ENCODE data around the gene RPL29. TPM values are rescaled to one million over a fixed set of nuclear protein-coding genes. Genes with fewer than 3 reads are reported as not detected.

RPL29 gene
- total and polyA plus RNA-seq, 2 of the 8 experiments (the other 6 are each of a cell fraction or from before 2014, with no cell fraction given) = 1,467 to 2,660 TPM

DNA sequence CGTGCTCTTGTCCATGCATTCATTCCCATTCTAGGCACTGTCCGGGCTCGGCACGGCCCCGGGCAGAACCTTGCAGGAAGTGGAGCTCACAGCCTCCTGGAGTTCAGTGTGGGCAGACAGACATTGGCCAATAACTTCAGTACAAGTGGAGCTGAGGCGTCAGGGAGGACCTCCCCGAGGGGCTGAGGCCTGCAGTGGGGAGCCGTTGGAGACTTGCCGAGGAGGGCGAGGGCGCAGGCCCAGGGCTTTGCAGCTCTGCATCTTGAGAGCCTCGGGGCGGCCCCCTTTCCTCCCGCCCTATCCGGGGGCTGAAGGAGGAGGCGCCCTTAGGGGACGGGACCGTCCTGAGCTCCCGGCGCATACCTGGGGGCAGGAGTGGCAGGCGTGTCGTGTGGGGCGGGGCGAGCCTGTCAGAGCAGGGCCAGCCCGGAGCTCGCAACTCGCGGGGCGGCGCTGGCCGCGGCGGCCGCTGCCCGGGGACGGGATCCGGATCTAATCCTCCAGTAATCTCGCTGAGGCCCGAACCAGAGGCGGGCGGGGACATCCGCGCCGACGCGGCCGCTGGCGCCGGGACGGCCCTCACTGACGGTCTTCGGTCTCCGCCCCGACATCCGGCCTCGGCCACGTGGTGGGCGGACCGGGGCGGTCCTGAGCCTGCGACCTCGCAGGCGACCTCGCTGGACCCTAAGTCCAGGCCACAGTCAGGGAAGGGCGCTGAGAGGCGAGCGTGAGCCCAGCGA, 12.7 kb downstream of the RPL29 start, which contains the start of gene ACY1:
Gene ACY1 (plus strand): TSS at position 698 of the 740 bp plus-strand sequence. CDS start 530 bp downstream, outside the sequence.
- H3K4me2 ChIP-seq (ENCODE audit: insufficient read depth in 1 of 2, low read depth in 2 of 2, low read length in 2 of 2) = peak within 1 kb of the TSS; percentile 89 to 97
- peak within 1 kb of the TSS; percentile 99; the same call in 1 of the 2 replicates for H2BK15ac ChIP-seq (ENCODE audit: low read length)
- H3K4me3 ChIP-seq (ENCODE audit: extremely low read depth in 1 of 4, insufficient read depth in 2 of 4, low read depth in 3 of 4, low read length in 4 of 4) = peak within 1 kb of the TSS; percentile 53 to 63 (median 56)
- H3K23ac ChIP-seq (ENCODE audit: insufficient read length) = no peak within 1 kb of the TSS
- no peak for FAIRE-seq
- H2BK12ac ChIP-seq (ENCODE audit: low read depth, low read length) = peak within 1 kb of the TSS; percentile 91; the same call in 1 of the 2 replicates
- H3K4ac ChIP-seq (replicated peaks; ENCODE audit: insufficient read length, low read depth, low read length) = peak within 1 kb of the TSS; percentile 86
- peak within 1 kb of the TSS; percentile 30 to 65 (median 40); a peak in 6 of 7 replicates for H3K9ac ChIP-seq (replicated peaks in 1 of 4; ENCODE audit: extremely low read depth in 1 of 4, low read depth in 3 of 4, low read length in 3 of 4)
- ChIA-PET CTCF (ENCODE audit: partially characterized antibody) (interaction anchor here (0.7 to 5.5 kb wide), 24 partner anchors 10 to 223 kb away, joined by 3 to 66 read pairs (median 6); partner anchors contain the start of genes ABHD14B, GPR62, PARP3 and PCBP4), POLR2A (ENCODE audit: partially characterized antibody) (interaction anchor here (0.8 to 29.3 kb wide), 16 partner anchors 1 to 173 kb away, joined by 3 to 923 read pairs (median 5); partner anchors contain the start of genes ABHD14A, ABHD14B, ACY1 and GPR62)
- H3K14ac ChIP-seq (ENCODE audit: insufficient read length) = no peak within 1 kb of the TSS
- no peaks in the 10 kb centered on the region for H3K9me3 ChIP-seq (ENCODE audit: insufficient read depth in 2 of 2, low read depth in 1 of 2, low read length in 1 of 2)
- peaks cover 0 to 12% (median 9%) of the 10 kb centered on the region in 4 experiments; a peak in 6 of 7 replicates for H3K4me1 ChIP-seq (replicated peaks in 1 of 4; ENCODE audit: control insufficient read depth in 3 of 4, insufficient read depth in 4 of 4, low read length in 3 of 4)
- H3K18ac ChIP-seq (ENCODE audit: extremely low read depth, low read length) = peak within 1 kb of the TSS; percentile 89
- peak within 1 kb of the TSS; percentile 95 for H2BK5ac ChIP-seq (ENCODE audit: low read depth, low read length)
- peak in 1 of 2 experiments; percentile 89 for DNase-seq (ENCODE audit: low read depth in 1 of 2, low spot score in 2 of 2)
- peak within 1 kb of the TSS; percentile 85; the same call in 1 of the 2 replicates for H4K8ac ChIP-seq (ENCODE audit: extremely low read depth, insufficient read depth, low read length)
- peak within 1 kb of the TSS; percentile 77 for H2AK5ac ChIP-seq (ENCODE audit: low read depth, low read length)
- peaks cover 7% of the 10 kb centered on the region for H3K79me1 ChIP-seq (ENCODE audit: low read depth, low read length)
- H3K79me2 ChIP-seq (ENCODE audit: control insufficient read depth in 1 of 2, insufficient read depth in 2 of 2, low read length in 2 of 2) = no peaks in the 10 kb centered on the region
- peak within 1 kb of the TSS; percentile 43 for H3K56ac ChIP-seq (replicated peaks; ENCODE audit: insufficient read length, low read depth, low read length)
- 2% methylated on average over 51 of the region's 68 CpGs; no CpG with 5 or more reads in 1 of the 2 experiments for WGBS, 2 experiments (ENCODE audit: extremely low coverage in 1 of 2, insufficient coverage in 1 of 2, insufficient read length in 1 of 2, insufficient replicate concordance in 2 of 2, low coverage in 1 of 2, low lambda C conversion rate in 2 of 2, missing lambda C conversion rate in 1 of 2)
- peaks cover 0 to 2% of the 10 kb centered on the region in 2 experiments for H4K20me1 ChIP-seq (replicated peaks in 1 of 2; ENCODE audit: control insufficient read depth in 1 of 2, insufficient read depth in 2 of 2, low read length in 2 of 2)
- H3K23me2 ChIP-seq (ENCODE audit: low read depth, low read length) = peaks cover 7% of the 10 kb centered on the region
- H2BK20ac ChIP-seq (ENCODE audit: low read length) = peak within 1 kb of the TSS; percentile 87; the same call in 1 of the 2 replicates
- peak within 1 kb of the TSS; percentile 71 for H4K5ac ChIP-seq (ENCODE audit: insufficient read length, low read depth, low read length)
- H2AFZ ChIP-seq (ENCODE audit: low read length) = peak within 1 kb of the TSS; percentile 52
- no peaks in the 10 kb centered on the region for H3K36me3 ChIP-seq (ENCODE audit: control insufficient read depth in 2 of 4, insufficient read depth in 4 of 4, low read length in 3 of 4)
- peak within 1 kb of the TSS; percentile 78 for H4K91ac ChIP-seq (replicated peaks; ENCODE audit: insufficient read length, low read length)
- H3K27me3 ChIP-seq (replicated peaks in 1 of 4; ENCODE audit: control insufficient read depth in 3 of 4, extremely low read depth in 1 of 4, insufficient read depth in 3 of 4, low read length in 3 of 4) = no peaks in the 10 kb centered on the region
- H2BK120ac ChIP-seq (replicated peaks; ENCODE audit: low read depth, low read length) = no peak within 1 kb of the TSS
- H3K27ac ChIP-seq (ENCODE audit: low read depth, low read length) = peak within 1 kb of the TSS; percentile 45; the same call in 1 of the 2 replicates
- TF ChIP-seq ASH2L (IDR thresholded peaks at IDR 0.05; ENCODE audit: low read length) (peak; percentile 41), CBX8 (IDR thresholded peaks at IDR 0.05; ENCODE audit: borderline replicate concordance, low read depth, low read length) (no peak), CREB1 (IDR thresholded peaks at IDR 0.05) (peak; percentile 85), MAFK (IDR thresholded peaks at IDR 0.05; ENCODE audit: low read depth, low read length) (no peak), SIN3A (conservative IDR thresholded peaks at IDR 0.05 in 1 of 2, IDR thresholded peaks at IDR 0.05 in 1 of 2; ENCODE audit: low read depth in 1 of 2, low read length in 2 of 2) (peak; percentile 44 to 68; a peak in 2 of 4 replicates), SIX5 (IDR thresholded peaks at IDR 0.05; ENCODE audit: low read depth, low read length) (no peak), KDM4A (IDR thresholded peaks at IDR 0.05; ENCODE audit: low read depth, low read length, severe bottlenecking) (peak; percentile 31), SIRT6 (IDR thresholded peaks at IDR 0.05; ENCODE audit: low read length) (no peak), CTBP2 (IDR thresholded peaks at IDR 0.05; ENCODE audit: borderline replicate concordance, insufficient read depth, insufficient read length, low read length) (peak; percentile 10), SP4 (IDR thresholded peaks at IDR 0.05; ENCODE audit: low read length) (0 out of 2 replicates have a peak, but pooled peaks have one; percentile 20), HDAC2 (IDR thresholded peaks at IDR 0.05; ENCODE audit: borderline replicate concordance in 1 of 2, low read depth in 2 of 2, low read length in 2 of 2) (peak in 1 of 2 experiments; percentile 64; a peak in 1 of 4 replicates)
